ENCODE results near the gene IL3.
"Not testable (repeated sequence)": the region's sequence is repeated elsewhere in the genome, so short reads cannot be mapped to it uniquely, and the experiment has no call there.

IL3 gene

DNA sequence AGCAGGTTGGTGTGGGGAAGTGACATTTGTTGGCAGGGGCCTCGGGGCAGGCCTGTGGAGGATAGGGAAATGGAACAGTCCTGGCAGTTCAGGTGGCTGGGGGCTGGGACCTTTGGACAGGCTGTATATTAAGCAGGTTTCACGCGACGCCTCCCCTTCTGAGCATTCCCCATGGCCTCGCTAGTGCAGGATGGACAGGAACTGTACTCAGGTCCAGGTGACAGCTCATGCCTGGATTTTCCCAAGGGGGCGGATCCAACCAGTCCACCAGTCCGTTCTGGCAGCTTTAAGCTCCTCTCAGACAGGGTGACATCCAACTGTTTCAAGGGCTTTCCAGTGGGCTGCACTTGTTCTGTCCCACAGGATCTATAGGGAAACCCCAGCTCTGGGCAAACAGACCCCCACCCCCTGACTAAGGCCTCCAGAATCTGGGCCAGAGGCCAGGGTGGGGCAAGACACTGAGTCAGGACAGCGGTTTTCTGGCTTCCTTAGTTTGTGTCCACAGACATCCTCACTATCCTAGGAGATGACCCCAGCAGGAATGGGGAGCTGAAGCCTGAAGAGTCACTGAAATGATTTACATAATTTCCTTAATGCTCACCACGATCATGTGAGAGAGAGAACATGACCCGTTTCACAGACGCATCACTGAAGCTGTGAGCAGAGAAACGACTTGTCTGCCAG lies 34.1 kb downstream of the IL3 start:
- no peak for DNase-seq (ENCODE audit: low spot score)

DNA sequence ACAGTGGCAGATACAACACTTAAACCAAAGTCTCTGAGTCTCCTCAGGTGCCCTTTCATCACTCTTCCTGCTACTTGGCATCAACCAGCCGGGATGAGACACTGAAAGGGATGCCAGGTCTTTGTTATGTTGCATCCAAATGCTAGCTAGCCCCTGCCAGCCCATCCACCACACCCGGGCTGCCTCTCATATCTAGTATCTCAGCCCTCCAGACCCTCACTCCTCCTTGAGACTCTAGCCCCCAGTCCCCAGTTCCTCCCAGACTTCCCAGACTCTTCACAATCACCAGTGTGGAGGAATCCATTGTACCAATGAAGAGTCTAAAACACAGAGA lies 34.6 kb downstream of the IL3 start:
- no peak for DNase-seq (ENCODE audit: low spot score)

DNA sequence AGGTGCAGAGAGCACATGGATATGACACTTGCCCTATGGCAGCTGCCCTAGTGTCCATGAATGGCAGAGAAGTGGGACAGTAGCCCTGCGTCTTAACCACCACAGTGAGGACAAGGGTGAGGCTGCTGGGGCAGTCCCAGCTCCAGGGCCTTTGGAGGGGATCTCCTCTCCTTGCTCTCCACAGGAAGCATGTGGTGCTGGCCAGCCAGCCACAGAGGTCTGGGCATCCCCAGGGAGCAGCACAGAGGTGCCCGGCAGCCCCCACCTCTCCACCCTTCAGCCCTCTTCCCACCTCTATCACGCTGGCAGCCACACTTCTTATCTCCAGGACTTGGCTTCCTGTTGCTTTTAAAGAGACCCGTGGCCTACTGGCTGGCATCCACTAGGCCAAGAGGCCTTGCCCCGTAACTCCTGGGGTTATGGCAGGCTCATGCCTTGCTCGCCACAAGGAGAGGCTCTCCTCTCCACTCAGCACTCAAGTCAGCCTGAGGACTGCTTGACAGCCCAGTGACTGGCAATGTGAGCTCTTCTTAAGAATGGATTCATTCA lies 35.0 kb downstream of the IL3 start:
- DNase-seq (ENCODE audit: low spot score): no peak

DNA sequence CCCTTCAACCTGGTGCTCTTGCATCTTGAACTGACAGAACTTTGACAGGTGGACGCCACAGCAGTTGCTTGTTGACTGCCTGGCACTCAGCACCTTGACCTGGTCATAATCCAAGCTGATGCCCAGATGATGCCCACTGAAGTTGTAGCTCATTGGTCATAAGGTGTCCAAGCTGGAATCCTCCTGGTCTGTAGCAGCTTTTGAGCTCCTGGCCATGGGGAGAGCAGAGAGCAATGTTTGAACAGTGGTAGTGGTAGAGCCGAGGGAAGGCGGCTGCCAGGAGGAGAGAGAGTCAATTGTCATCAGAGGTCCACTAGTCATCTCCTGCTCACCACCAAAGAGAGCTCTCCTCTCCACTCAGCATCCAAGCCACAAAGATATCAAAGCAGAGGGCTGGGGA lies 36.4 kb downstream of the IL3 start:
- DNase-seq (ENCODE audit: low spot score): no peak

DNA sequence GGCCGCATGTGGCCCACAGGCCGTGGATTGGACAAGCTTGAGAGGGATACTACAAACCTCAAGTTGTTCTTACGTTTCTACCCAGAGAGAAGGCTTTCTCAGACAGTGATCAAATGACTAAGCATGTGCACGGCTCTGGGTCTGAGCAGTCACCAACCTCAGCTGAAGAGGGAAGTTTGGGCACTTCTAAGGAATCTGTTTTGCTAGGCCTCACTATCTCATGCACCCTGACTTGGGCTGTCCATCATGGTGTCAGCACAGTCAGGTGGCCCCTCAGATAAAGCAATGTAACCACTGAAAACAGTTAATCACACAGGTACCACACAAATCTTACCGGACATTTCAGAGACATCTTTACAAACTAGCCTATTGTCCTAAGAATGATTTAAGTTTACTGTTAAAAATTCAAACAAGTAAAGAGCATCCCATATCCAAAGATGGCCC lies 37.7 kb downstream of the IL3 start:
- DNase-seq (ENCODE audit: low spot score): no peak

DNA sequence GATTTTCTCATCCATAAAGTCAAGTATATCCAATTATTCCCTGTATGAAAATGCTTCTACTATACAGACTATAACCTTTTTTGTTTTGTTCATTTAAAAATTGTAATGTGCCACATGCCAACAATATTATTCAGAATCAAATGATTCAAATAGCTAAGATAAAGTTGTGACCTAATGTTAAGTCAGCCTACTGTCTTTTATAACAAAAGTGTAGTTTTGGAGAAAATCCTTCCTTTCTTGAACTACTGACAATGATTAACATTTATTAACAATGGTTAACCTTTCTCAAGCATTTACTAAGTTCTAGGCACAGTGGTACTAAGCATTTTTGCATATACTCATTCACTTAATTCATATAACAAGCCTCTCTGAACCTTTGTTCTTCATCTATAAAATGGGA lies 38.2 kb downstream of the IL3 start:
- DNase-seq (ENCODE audit: low spot score): no peak

DNA sequence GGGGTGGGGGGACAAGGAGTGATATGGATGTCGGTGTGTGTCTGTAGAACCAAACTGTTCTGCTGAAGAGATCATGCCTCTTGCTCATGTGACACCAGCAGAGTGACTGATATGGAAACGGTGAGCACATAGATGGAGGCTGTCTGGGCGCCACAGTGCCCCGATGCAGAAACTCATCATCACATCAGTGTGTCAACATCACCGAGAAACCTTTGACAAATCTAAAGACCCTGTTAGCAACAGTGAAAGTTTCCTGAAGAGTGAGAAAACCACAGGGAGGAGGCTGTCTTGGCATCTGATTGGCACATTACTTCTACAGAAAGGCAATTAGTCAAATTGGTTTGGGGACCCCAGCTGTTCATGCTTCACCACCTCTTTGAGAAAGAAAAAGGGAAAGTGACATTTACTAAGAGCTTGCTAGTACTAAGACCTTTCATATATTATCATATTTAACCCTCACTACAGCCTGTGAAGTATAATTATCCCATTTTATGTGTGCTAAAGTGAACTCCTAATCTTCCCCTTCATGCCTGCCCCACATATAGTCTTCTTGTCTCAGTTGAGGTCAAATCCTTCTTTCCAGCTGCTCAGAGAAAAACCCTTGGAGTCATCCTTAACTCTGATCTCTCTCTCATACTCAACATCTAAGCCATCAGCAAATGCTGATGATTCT lies 38.8 kb downstream of the IL3 start:
- no peak for DNase-seq (ENCODE audit: low spot score)

DNA sequence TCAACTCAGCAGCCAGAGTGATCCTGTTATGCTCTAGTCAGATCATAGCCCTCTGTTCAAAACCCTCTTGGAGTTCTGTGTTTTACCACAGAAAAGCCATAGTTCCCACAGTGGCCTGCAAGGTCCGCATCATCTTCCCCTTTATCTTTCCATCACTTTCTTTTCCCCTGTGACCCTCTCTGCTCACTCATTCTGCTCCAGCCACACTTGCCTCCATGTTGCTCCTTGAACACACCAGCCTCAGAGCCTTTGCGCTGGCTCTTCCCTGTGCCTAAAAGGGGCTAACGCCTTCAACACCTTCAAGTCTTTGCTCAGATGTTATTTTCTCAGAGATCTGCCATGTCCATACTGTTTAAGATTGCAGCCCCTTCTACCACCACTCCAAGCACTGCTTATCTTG lies 39.5 kb downstream of the IL3 start:
- no peak for DNase-seq (ENCODE audit: low spot score)

DNA sequence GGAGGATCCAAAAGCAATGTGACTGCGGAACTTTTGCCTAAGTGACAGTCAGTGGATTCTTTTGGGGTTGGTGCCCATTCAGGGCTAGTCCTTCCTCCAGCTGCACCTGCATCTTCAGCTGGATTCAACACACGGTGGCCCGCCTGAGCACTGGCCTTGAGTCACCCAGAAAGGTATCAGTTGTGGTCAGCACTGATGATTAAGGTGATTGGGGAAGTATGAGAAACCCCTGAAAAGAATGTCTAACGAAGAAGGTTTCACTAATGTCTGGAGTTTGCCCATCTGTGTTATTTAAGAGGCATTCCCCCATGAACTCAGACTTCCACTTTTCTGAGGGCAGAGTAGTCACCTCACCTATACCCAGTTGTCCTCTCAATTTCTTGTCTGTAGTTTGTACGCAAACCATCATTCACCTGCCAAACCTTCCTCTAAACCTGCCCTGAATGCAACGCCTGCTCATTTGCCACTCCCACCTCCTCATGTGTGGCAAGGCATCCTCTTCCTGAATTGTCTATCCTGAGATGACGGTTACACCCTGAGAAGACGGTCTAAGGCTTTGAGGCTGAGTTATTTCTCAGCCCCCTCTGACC lies 40.3 kb downstream of the IL3 start:
- no peak for DNase-seq (ENCODE audit: low spot score)

DNA sequence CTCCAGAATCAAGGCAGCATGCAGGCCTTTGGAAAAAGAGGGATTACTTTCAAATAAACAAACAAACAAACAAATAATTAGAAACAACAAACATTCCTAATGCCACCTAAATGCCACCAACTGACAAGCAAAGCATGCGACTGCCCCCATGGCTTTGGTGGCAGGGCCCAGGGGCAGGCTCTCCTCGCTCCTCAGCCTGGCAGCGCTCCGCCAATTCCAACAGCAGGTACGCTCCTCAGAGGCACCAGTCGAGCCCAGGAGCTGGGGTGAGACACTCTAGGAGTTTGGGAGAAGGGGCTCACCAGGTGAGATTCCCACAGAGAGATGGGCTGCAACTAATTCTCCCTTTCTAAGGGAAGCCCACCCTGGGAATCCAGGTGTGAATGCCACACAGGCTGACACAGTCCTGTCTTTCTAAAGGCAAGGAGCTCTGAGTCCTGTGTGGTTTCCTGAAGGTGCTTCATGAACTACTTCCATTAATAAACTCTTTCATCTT lies 41.0 kb downstream of the IL3 start:
- no peak for DNase-seq (ENCODE audit: low spot score)

DNA sequence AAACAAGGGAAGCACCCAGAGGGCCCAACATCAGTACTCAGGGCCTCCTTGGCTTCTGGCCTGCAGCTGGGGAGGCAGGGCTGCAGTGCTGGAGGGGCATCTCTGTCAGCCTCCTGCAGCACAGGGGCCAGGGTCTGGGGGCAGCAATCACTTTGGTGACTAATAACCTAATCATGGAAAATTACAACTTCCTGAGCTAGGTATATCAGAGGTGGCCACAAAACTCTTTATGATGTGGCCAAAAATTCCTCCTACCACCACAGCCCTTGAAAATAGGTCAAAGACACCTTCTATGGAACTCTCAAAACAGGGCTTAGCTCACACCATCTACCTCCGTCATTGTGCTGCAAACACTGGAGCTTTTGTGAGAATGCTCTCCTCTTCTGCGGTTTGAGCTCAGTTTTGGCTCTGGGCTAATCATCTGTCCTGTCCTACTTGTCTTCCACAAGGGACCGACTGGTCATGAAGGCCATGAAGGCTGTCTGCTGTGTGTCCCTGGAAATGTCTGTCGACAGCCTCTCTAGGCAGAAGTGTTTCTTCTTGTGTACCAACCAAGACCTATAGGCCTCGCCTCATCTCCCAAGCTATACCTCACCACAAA lies 41.7 kb downstream of the IL3 start:
- no peak for DNase-seq (ENCODE audit: low spot score)

DNA sequence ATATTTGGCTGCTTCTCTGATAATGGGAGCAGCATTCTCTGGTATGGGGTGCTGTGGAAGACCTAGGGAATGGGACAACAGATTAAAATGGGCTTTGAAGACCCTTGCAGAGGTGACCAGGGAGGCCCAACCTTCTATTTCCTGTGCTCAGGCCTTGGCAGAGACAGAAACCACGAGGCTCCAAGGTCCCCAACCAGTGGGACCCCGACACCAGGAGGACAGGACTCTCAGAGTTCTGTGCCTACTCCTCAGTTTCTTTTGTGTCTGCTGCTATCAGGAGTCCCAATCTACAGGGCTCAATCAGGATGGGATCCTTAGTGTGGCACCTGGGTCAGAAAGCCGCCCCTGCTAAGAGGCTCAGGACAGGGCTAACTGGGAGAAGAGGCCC lies 42.5 kb downstream of the IL3 start:
- no peak for DNase-seq (ENCODE audit: low spot score)

DNA sequence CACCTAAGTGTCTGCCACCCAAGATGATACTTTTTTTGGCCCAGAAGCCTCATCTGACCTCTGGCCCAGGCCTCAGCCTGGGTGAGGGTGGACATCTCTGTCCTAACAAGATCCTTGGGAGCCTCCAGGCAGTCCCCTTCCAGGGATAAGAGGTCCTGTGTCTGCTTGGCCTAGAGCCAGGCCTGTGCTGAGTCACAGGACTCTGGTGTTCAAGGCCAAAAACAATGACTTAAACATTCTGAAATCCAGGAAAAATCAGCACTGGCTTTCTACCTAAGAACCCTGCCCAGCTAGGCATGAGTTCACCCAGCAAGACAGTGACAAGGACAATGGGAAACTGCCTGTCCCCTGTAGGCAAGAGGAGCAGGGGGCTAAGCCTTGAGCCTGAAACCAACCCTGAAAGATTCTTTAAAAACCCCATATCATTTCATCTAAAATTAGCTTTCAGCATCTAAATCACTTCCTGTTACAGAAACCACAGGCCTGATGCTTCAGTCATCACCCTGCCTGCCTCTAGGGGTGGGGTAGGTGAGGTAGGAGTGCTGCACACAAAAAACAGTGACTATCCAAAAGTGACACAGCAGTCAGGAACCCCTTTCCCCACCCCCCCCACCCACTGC lies 43.0 kb downstream of the IL3 start:
- no peak for DNase-seq (ENCODE audit: low spot score)

DNA sequence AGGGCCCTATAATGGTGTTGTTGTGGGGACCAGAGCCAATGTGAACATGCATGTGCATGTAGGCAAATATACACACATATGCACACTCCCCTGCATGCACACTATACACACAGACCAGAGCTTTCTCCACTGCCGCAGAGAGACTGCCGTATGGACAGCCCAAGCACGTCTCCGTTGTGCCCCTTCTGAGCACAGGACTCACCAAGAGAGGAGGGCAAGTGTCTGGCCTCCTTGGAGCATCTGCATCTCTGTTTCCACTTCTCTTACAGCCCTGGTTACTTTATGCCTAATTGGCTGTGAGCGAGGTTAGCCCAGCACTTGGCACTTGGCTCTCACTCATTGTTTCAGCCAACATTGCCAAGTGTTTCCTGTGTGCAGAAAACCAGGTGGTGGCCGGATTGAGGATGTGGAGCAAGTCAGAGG lies 43.5 kb downstream of the IL3 start:
- DNase-seq (ENCODE audit: low spot score): no peak

DNA sequence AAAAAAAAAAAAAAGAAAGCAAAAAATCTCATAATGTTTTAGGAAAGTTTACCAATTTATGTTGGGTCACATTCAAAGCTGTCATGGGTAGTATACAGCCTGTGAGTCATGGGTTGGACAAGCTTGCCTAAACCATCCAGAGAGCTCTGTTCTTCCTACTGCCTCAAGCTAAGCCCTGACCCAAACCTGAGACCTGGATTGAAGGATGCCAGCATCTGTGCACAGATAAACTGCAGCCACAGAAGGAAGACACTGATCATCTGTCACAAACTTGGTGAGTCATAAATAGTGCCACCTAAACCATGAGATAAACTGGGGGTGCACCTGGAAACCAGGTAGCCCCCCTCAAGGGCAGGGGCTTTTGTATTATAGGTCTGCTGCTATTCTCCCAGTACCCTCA lies 44.1 kb downstream of the IL3 start:
- DNase-seq (ENCODE audit: low spot score): no peak

DNA sequence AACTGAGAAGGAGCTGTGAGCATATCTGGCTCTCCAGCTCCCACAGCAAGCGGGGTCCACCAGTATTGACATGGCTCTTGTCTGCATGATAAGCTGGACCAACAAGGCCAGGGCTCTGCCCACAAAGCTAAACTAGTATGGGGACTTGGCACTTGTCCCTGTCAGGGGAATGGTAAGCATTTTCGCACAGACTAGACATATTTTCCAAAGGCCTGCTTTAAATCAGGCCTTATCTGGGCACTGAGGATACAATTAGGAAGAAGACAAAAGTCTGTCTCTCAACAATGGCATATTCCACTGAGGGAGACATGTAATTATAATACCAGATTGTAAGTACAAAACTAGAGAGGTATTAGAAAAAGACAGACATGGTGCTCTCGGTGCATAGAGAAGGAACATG lies 45.2 kb downstream of the IL3 start:
- no peak for DNase-seq (ENCODE audit: low spot score)

DNA sequence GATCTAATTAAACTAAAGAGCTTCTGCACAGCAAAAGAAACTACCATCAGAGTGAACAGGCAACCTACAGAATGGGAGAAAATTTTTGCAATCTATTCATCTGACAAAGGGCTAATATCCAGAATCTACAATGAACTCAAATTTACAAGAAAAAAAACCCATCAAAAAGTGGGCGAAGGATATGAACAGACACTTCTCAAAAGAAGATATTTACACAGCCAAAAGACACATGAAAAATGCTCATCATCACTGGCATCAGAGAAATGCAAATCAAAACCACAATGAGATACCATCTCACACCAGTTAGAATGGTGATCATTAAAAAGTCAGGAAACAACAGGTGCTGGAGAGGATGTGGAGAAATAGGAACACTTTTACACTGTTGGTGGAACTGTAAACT lies 48.0 kb downstream of the IL3 start:
- DNase-seq (ENCODE audit: low spot score): not testable (repeated sequence)

DNA sequence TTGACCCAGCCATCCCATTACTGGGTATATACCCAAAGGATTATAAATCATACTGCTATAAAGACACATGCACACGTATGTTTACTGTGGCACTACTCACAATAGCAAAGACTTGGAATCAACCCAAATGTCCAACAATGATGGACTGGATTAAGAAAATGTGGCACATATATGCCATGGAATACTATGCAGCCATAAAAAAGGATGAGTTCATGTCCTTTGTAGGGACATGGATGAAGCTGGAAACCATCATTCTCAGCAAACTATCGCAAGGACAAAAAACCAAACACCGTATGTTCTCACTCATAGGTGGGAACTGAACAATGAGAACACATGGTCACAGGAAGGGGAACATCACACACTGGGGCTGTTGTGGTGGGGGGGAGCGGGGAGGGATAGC lies 48.5 kb downstream of the IL3 start:
- DNase-seq (ENCODE audit: low spot score): not testable (repeated sequence)

DNA sequence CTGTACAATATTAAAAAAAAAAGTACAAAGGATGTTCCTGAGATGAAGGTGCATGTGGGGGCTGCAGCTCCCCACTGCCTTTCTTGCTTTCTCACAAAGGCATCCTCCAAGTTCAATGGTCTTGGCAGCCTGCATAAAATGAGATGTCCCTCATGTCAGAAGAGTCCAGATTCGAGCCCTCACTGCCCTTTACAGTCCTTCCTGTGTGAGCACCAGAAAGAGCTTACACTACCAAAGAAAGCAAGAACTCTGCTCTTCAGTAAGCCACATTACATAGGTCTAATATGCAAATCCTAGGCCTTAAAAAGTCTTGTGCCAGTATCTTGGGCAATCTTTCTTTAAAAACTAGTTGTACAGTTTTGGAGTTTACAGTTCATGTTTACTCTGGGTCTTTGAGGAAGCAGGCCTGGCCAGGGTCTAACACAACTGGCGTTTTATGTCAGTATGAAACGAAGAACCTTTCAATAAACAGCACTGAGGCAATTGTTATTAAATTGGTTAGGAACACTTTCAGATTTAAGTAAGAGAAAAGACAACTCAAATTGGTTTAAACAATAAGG lies 49.1 kb downstream of the IL3 start:
- DNase-seq (ENCODE audit: low spot score): no peak

DNA sequence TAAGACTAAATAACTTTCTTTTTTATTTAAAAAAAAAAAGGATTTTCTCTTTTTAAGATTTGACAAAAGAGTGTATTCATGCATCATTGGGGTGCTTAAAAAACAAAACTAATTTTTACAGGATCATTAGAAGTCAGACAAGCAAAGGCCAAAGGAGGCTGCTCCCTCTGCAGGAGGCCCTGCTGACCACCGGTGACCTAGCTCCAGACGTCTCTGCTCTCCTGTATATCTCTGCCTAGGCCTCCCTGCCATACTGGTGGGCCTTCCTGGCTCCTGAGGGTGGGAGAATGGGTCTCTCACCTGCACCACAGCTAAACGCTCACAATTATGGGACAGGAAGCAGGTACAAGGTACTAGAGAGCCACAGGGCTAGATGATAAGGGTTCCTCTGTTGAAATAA lies 49.7 kb downstream of the IL3 start:
- DNase-seq (ENCODE audit: low spot score): no peak

DNA sequence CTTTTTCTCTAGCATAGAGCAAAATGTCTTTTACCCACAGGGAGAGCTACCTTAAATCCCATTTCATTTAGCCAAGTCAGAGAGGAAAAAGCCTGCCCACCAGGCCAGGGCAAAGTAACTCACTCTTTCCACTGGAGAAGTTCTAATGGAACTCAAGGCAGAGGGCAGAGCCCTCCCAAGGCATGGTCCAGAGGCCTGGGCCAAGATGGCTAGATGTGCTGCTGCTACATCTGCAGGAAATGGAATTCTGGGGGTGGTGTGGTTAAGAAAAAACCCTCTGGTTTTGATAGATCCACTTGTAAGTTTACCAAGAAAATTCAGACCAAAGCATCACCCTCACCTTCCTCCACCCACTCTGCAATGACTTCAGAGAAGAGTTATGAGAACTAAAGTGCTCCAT lies 50.5 kb downstream of the IL3 start:
- DNase-seq (ENCODE audit: low spot score): no peak

DNA sequence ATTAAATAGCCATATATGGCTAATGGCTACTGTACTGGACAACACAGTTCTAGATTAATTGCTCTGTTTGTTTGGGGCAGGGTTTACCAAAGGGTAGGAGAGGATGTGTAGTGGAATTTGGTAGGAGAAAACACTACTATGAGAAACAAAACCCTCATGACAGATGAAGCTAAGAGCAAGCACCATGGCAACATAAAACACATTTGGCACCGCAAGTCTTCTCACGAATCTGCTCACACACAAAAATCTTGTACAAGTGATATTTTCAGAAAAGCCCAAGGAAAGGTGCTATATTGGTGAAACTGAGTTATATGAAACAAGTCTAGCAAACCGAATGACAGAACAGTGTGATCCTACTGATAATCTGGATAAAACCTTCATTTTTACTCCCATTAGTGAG lies 51.7 kb downstream of the IL3 start:
- DNase-seq (ENCODE audit: low spot score): peak; percentile 12

Measured in Ammon's horn (tissue), 1 donor.